WI38 (cell line): ENCODE data around the gene SIMC1.

Experiments used
- H3K4me3 ChIP-seq: 2 replicates; pipeline ENCODE4 v1.5.1; 2011; ENCODE audit warnings: low read depth, mild to moderate bottlenecking, control low read depth, low read length
- CTCF ChIP-seq: IDR thresholded peaks from 2 replicates; pipeline ENCODE4 v1.5.1; 2012; ENCODE audit warnings: low read depth, mild to moderate bottlenecking, control low read depth, low read length

Gene SIMC1

GRCh38 chr5:176379881-176380280 lies 141.7 kb downstream of the SIMC1 start:
- TF ChIP-seq CTCF, result no peak

GRCh38 chr5:176381423-176381822 lies 143.2 kb downstream of the SIMC1 start:
- no peak for TF ChIP-seq CTCF

More at GRCh38 chr5:176379881-176380280, 141.7 kb downstream of the SIMC1 start:
- H3K4me3 ChIP-seq, result no peak overlapping the region

DNA sequence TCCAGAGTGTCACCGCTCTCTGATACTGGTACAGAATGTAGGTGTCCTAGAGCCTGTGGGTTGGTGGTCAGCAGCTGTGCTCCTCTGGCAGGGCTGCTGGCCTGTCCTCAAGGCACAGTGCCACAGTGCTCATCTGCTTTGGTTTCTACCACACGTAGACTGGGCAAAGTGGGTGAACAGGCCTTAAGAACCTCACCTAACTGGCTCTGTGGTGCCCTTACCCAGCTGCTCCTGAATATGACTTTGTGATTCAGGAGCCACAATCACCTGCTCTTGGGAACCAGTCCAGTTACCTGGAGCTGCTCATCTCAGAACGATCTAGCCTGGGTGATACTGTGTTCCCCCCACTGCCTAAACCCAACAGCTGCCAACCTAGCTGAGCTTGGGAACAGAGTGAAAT lies 143.8 kb downstream of the SIMC1 start:
- TF ChIP-seq CTCF, result no peak
- no peak overlapping the region for H3K4me3 ChIP-seq

More at GRCh38 chr5:176381423-176381822, 143.2 kb downstream of the SIMC1 start:
- H3K4me3 ChIP-seq, result no peak overlapping the region

DNA sequence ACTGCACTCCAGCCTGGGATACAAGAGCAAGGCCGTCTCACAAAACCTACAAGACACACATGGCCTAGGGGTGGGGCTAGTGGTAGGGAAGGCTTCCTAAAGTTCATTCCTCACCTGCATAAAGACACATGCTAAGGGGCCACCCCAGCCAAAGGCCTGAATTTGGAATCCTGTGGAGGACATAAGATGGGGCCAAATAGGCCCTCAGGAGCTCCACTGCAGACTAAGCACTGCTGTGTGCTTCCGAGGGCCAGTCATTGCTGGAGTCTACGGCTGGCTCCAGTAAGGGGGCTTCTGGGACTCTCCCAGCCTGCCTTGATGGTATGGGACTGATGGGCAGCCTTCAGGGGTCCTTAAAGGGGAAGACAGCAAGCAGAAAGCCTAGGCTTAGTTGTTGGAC lies 144.5 kb downstream of the SIMC1 start:
- H3K4me3 ChIP-seq, result no peak overlapping the region
- no peak for TF ChIP-seq CTCF

DNA sequence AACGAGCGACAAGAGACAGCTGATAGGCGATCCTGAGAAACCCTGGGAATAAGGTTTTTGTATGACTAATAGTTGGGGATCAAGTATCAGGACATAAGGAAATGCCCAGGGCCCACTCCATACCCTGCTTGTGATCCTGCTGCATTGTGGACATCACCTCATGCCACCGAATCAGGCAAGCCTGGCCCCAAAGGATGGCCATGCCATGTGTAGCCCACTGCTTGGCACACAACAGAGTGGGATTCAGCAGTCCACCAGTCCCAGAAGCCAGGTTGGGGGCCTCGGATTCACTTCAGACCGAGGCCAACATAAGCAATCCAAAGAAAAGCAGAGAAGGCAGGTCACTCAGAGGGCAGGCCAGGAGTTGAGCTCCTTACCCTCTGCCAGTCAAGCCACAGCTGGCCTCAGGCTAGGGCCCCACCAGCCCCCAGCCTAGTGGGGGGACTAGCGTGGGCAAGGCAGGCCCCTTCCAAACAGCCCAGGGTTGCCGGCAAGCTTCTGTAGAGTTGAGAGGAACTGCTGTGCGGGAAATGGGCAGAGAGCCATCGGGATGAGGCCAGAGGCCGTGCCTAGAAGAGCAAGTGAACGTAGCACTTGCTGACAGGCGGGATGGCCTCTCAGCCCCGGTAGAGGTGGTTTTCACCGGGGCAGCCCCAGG lies 145.2 kb downstream of the SIMC1 start:
- no peak for TF ChIP-seq CTCF
- no peak overlapping the region for H3K4me3 ChIP-seq

DNA sequence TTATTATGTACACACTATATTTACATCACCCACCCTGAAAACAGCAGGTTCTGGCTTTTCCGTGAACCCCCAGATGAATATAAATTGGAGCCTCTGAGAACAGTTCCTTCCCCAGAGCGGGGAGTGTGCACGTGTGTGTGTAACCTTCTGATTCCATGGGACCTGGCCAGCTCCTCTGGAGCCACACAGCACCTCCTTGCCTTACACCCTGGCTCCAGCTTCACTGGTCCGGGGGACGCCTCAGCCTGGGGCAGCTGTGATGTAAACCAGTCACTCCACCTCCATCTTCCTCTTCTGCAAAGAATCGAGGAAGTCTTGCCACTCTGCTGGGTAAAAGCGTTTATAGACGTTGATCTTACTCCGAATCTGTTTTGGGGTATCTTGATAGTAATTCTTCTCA lies 145.7 kb downstream of the SIMC1 start:
- H3K4me3 ChIP-seq, result no peak overlapping the region

More for the DNA sequence above, 145.7 kb downstream of the SIMC1 start:
- TF ChIP-seq CTCF, result no peak
